Activated CD4-positive, alpha-beta T cell treated with anti-CD3 and anti-CD28 coated beads, Interleukin-2, amount 50 U/mL, for 16 hours (primary cell): Measurements from ENCODE around the gene CHCHD6.

Source experiments
- DNase-seq: peaks from one replicate; pipeline ENCODE4 v3.0.0-alpha.2; 2020

Gene CHCHD6

DNA sequence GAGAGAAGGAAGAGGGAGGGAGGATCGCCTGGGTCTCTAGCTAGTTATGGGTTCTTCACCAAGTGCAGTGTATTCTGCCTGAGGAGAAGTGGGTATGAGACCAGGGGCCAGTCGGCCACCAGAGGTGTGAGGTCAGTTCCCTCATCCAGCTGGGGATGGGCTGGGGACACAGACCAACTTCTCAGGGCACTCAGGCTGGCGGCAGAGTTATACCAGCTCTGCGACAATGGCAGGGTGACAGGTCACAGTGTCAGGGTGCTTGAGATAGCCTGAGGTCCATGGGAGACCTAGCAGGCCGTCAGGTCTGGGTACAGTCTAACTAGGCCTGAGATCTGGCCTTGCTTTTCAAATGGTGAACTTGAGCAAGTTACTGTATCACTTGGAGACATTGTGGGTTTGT is 247.5 kb downstream of the CHCHD6 start:
- DNase-seq: no peak

DNA sequence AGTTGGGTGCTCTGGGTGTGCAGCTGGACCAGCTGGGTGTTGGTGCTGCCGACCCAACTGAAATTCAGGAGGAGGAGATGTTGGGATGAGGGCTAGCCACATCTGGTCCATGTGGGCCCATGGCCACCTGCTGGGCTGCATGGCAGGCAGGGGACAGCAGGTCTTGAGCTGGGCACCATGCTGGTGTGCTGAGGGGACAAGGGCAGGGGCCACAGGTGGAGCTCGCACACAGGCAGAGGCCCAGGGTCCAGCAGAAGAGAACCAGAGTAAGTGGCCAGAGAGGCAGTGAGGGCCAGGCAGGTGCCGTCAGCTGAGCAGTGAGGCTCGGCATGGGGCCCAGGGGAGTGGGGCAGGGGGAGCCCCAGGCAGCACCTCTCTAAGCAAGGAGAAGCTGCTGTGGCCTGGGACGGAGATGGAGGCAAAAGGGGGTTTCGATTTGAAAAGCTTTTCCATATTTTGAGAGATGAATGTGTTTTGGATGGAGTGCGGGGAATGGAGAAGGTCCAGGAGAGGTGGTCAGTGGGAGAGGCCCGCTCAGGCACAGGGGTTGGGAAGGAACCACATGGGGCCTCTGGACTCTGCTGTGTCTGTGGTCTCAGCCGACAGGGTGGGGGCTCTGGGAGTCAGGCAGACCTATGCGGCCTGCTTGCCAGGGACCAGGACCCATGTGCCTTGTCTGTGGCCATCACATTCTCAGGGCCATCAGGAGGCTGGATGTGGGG is 248.4 kb downstream of the CHCHD6 start:
- no peak for DNase-seq

DNA sequence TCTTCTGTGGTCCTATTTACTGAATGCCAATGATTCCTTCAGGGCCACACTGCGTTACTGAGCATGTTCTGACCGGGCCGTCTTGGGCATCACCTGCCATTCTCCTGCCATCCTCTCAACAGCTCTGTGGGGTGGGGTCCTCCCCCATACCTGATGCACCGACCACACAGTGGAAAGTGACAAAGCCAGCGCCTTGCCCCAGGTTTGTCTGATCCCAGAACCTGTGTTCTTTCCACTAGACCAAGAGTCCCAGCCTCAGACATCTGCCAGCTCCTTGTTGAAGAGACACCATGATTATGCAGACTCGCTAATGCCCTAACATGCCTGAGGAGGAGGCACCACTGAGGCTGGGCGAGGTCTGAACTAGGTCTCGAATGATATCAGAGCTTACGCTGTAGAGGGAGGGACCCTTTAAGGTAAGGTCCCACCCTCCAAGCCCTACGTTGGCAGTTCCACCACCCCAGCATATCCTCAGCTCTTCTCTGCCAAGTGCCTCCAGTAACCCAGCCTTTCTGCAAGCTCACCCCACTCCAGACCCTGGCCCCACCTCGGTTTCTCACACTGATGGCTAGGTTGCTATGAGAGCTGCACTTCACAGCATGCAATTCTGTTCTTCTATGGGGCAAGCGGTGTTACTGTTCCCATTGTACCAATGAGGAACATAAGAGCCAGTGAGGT is 249.1 kb downstream of the CHCHD6 start:
- DNase-seq: no peak

DNA sequence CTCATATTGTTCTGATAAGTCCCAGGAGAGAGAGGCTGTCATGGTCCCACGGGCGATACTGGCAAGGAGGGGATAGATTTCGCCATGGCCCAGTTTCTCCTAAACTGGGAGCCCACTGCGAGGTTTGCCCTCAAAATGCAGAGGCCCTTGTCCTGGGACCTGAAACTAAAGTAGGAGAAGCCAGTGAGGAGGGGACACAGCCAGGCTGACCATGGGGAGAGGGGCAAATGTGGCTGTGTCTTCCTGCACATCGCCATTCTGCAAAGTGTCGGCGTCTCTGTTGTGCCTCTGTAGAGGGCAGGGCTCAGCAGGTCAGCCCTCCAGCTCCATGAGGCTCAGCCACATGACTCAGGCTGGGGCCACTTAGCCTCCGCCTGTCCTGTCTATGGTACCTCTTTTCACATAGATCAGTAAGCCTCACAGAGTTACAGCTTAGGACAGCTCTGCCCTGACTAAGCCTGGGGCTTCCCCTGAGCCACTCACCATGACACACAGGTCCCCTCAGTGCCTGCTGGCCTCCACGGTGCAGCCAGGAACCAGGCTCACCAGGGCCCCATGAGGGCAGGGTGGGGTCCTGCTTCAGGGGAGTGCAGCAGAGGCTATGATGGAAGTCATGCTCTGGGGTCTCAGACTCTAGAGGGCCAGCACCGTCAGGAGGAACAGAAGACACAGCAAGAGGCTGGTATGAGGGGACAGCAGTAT is 250.3 kb downstream of the CHCHD6 start:
- no peak for DNase-seq

DNA sequence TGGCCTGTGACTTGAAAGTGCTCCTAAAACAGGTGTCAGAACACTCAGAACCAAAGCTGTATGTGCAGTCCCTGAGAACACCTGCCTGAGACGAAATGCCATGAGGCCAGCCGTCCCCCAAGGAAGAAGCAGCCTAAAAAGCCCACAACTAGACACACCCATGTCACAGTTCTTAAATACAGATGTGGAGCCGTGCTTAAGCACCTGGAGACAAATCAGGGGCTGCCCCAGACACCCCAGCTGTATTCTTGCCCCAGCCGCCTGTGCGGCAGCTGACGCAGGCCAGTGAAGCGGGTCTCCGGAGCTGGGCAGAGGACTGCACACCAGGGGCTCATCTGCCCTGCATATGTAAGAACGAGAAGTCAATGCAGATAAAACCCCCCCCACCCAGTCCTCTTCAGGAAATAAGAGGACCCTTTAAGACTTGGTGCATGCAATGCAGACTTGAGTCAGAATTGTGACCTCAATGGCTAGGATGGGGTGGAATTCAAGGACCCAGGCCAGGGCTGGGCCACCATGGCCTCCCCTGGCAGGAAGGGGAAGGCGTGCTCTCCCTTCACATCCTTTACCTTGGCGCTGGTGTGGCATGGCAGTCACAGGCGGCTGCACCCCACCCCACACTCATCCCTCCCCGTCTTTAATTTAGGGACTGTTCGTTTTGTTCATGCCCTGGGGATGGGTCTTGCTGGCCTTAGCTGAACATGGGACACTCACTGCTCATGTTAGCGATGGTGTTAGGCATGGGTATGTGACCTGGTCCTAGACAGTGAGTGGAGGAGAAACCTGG is 251.2 kb downstream of the CHCHD6 start:
- DNase-seq: no peak

DNA sequence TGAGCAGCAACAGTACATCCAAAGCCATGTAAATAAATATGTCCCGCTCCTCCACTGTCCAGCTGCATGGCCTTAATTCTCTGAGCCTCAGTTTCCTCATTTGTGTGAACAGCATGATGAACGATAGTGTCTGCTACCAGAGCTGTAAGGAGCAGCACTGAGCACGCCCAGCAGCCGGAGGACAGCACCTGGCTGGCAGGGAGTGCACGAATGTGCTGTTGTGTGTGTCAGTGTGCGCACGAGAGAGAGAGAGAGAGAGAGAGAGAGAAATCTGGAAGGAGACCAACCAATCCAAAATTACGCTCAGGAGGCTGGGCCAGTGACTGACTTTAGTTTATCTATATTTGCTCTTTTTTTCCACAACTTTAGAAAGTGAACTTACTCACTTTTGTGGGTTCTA is 252.3 kb downstream of the CHCHD6 start:
- no peak for DNase-seq

DNA sequence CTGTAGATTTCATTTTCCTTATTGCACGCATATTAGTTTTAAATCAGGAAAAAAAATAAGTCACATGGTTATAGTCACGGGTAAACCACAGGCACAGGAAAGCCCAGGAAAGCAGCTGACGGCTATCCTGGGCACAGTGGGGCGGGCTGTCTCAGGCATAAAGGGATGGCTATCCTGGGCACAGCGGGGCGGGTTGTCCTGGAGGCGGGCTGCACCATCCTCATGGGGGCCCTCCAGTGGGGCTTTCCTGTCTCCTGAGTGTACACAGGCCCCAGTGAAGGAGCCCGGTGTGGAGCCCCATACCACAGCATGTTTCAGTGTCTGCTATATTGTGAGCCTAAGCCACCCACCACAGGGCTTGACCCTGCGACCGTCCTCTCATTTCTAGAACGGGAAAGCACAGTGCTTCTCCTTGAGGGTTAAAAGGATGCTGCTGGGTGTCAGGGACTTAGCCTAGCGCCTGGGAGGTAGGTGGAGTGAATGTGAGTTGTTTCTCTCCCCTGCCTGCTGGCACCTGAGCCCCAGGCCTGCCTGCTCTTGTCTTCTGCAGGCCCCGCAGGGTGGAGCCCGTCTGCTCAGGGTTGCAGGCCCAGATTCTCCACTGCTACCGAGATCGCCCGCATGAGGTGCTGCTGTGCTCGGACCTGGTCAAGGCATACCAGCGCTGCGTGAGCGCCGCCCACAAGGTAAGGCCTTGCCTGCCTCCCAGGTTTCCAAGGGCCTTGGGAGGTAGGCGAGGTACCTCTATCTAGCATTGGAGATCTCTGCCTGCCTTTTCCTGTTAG is 253.0 kb downstream of the CHCHD6 start:
- no peak for DNase-seq

DNA sequence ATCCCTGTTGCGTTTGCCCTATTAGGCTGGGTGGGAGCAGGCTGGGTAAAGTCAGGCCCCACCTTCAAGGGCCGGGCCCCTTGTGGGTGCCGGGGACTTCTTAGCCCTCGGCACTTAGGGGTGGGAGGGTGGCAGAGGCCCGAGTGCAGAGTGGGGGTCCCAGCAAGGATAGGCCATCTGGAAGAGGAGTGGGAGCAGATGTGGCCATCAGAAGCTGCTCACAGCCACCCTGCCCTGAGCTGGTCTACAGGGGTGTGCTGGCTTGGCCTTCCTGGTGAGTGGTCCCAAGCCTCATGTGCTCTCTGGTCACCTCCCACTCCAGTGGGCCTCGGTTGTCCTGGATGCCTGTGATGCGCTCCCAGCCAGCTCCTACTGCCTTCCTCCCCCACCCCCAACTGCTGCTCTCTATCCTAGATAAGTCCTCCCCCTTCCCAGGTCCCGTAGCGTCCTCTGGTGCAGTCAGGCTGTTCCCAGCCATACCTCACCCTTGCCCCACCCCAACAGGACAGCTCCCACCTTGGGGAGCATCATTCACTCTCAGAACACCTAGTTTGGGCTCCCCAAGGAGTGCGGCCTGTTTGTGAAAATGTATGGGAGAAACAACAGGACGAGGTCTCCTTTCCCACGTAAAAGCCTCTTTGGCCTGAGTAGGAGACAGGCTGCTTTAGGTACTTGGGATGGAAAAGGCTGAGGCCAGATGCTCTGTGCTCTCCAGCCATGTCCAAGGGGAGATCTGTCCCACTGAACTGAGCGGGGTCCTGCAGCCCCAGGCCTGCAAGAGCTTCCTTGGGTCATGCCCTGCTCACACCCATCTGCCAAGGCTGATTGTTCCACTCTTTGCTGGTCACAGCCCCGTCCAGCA is 254.0 kb downstream of the CHCHD6 start:
- no peak for DNase-seq

DNA sequence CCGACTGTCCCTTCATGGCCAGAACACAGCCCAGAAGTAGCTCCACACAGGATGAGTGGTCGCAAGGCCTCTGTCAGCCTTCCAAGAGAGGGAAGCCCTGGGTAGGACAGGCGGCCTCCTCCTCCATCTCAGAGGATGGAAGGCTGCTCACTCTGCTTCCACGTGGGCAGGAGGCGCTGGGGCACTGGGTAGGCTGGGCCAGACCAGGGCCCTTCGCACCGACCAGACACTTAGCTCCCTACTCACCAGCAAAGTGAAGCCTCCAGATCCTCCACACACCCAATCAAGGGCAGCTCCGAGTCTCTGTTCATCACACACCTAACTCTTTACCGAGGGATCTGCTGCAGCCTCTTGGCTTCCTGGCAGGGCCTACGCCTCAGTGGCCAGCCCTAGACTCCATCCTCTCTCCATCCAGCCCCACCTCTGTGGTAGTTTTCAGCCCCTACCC is 254.6 kb downstream of the CHCHD6 start:
- no peak for DNase-seq

DNA sequence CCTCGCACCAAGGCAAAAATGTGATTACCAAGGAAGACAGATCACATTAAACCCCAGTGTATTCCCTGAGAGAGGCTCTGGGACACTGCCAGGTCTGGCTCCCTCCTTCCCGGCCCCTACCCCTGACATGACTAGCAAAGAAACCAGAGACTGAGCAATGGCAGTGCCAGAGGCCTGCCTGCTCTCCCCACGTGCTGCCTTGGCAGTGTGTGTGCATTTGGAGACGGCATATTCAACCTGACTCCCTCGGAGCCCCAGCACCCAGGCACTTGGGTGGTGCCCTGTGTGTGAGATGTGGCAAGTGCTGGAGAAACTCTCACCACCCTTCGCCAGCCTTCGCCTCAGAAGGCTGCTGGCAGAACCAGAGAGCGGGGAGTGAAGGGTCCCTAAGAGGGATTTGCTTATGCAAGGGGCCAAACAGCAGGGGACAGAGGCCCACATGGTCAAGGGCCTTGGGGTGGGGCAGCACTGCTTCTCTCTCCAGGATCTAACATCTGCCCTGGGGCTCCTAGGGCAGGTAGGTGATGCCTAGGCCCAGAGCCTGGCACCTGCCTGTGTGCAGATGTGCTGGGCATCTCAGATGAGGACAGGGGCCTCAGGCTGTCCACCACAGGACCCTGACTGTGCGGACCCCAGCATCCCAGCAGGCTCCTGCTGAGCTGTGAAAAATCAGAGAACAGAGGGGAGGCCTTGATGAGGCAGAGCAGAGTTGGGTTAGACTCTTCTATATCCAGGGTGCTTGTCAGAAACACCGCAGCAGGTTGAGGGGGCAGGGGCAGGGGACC is 255.3 kb downstream of the CHCHD6 start:
- DNase-seq: no peak

DNA sequence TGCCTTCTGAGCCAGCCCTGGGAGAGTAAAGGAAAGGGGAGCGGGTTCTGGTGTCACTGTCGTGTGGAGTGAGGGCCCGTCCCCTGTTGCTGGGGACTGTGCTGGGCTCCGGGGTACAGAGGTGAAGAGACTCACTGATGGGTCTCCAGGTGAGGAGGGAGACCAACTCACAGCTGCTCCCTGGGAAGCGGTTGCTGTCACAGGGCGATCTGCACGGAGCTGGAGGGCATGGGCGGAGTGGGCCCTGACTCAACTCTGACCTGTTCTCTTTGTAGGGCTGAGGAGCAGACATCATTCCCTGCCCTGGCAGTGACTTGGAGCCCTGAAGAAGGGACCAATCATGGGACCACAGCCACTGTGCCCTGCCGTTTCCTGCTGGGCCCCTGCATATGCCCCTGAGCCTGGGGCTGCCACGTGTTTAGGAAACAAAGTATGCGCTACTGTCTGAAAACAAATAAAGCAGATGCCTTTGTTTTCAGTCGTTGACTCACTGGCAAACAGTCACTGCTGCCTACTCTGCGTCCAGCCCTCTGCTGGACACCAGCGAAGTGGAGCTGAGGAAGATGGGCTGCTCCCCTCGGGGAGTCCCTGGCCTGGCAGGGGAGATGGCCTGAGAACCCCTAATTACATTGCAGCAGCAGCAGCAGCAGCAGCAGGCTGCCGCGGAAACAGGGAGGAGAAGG is 256.0 kb downstream of the CHCHD6 start:
- DNase-seq: no peak

DNA sequence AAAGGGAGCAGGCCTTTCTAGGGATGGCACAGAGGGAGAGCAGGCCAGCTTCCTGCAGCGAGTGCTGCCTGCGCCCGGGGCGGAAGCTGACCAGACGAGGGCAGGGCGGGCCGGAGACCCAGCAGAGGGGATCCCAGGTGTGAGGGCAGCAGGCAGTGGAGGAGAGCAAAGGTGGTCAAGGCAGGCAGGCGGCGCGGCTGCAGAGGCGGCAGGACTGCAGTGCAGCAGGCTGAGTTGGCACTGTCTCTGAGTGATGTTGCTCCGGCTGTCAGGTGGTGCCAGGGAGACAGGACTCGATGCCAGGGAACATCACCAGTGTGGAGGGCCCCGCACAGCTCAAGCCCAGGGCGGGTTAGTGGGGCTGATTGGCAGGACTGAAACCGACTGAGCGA is 256.6 kb downstream of the CHCHD6 start:
- DNase-seq: no peak

DNA sequence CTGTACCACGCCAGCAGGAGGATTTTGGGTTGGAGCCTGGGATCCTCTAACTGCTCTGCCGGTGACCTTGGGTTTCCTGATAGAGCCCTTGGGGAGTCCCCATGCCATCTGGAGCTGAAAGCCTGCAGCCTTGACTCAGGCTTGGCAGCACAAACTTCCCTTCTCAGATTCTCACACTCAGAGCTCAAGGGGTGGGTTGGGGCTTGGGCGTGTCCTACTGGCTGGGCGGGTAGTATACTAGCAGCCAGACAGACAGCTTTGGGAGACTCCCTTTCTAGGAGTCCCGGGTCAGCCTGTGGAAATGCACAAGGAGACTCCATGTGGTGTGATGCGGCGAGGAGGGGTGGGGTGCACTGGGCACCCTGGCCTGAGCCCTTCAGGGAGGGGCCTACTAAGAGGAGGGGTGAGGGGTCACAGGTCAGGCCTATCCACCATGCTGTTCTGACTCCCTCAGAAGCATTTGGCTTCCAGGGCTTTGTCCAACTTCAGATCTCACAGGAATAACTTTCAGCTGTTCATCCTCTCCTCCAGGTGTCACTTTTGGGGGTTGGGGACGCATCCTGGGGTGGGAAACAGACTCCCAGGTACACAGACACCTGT is 257.3 kb downstream of the CHCHD6 start:
- no peak for DNase-seq

DNA sequence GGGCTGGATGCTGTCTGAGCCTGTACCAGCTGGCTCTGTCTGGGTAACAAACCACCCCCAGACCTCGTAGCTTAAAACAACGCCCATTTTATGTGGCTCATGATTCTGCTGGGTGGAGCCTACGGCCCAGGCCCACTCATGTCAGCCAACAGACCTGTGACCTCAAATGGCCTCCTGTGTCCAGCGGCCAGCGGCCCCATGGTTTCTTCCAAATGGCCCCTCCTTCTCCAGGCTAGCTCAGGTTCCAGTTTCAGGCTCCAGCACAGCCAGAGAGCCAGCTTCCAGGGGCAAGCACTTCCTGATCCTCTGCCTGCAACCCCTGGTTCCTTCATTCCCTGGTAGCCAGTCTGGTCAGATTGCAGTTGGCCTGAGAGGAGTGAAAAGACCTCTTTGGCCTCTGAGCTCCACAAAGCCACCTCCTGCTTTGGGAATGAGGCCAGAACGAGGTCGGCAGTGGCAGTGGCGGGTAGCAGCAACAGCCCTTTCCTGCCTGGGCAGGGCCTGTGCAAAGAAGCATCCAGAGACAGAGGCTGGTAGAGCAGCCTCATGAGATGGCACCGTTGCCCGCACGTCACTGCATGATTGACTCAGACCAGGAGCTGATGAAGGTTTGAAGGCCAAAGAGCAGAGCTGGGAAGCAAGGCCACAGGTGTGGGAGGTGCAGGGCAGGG is 257.9 kb downstream of the CHCHD6 start:
- DNase-seq: no peak

DNA sequence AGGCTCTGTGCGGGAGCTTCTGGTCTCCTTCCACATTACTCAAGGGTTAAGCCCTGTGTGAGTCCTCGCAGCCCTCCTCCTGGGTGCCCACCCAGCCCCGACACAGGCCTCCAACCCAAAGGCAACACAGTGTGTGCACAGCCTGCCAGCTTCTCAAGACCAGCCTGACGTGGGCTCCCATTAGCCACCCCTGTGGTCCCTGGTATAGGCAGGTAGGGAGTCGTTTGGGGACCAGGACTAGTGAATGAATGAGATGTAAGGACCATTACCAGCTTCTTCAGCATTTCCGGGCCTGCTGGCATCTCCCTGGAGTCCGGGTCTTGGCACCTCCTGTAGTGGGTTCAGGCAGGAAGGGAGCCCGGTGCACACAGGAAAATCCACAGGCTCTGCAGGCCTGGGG is 258.7 kb downstream of the CHCHD6 start:
- DNase-seq: no peak

DNA sequence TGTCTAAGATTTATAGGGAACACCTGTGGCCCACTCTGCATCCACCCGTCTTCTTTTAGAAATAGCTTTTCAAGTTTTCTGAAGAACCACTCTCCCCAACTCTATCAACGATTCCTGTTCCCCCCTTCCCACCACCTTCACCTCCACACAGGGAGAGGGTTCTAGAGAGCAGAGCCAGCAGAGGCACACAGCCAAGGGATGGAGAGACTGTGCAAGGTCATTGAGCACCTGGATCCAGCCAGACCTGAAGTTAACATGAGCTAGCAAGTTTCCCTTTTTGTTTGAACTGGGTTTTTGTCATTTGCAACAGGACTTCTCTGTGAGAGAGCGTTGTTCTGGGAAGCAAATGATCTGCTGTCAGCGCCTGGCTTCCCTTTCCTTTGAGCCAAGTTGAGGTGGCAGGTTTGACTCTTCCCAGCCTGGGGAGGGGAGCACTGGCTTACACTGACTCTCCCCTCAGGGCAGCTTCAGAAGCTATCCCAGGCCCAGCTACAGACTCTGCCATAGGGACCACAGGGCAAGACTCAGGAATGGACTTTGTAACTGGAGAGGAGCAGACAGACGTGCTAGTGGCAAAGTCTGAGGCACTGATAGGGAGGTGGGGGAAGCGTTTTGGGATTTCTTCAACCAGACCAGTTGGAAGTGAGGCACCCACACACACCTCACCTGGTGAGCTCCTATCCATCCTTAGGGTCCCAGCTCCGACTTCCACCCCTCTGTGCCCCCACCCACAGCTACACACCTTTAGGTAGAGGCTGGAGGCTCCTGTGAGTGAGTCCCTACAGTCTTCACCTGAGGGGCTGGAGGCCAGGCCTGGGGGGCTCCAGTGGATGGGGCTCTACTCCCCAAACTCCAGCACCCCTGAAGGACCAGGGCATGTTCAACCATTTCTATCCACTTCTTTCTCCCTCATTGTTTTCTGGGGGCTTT is 259.5 kb downstream of the CHCHD6 start:
- no peak for DNase-seq

DNA sequence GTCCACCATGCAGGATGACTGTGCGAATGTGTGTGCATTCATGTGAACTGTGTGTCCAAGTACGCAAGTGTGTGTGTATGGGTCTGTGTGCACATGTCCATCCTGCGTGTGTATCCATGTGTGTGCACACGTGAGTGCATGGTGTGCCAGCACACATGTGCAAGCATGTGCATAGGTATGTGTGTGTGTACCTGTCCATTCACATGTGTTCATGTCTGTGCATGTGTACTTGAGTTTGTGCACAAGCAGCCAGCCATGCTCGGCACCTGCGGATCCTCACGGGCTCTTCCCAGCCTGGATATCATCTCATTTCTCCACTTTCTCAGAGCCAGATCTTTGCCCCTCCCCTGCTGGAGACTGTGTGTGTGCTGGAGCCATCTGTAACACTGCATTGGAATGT is 260.2 kb downstream of the CHCHD6 start:
- no peak for DNase-seq

DNA sequence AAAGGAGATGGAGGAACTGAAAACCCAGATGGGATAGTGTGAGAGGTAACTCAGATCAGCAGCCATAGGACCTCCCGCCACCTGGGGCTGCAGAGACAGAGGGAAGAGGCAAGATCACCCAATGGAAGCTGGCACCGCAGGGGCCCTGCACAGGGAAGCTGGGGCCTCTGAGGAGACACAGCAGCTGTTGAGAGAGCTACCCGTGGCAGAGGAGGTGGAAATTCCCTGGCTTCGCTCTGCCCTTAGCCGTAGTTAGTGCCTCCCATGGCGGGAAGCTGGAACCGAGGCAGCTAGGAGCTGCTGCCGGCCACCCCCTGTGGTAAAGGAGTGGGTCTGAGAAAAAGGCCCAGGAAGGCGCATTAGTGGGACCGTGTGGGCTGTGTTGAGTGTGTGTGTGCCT is 260.9 kb downstream of the CHCHD6 start:
- no peak for DNase-seq
